Stimulated activated memory B cell treated with anti-CD40 and anti-IgM and Interleukin-4, amounts not matched to agents 10 μg/mL and 1 μg/mL and 100 μg/mL, for 72 hours (primary cell): ENCODE data around the gene GGPS1.

Source experiments
- ATAC-seq: fragments of 150-1000 bp; cut with Tn5 transposase; 2 replicates; pipeline ENCODE4 v1.10.0; 2021
- H3K27ac Mint-ChIP-seq: one replicate; pipeline ENCODE4 v1.8.0; 2022; ENCODE audit warnings: mild to moderate bottlenecking, mixed read lengths
- H3K27me3 Mint-ChIP-seq: one replicate; pipeline ENCODE4 v1.8.0; 2022; ENCODE audit warnings: mixed read lengths
- H3K36me3 Mint-ChIP-seq: one replicate; pipeline ENCODE4 v1.8.0; 2022; ENCODE audit warnings: mixed read lengths
- H3K4me1 Mint-ChIP-seq: one replicate; pipeline ENCODE4 v1.8.0; 2022; ENCODE audit warnings: mixed read lengths
- H3K4me3 Mint-ChIP-seq: one replicate; pipeline ENCODE4 v1.8.0; 2022; ENCODE audit warnings: mild to moderate bottlenecking, moderate library complexity, mixed read lengths
- H3K9me3 Mint-ChIP-seq: one replicate; pipeline ENCODE4 v1.8.0; 2022; ENCODE audit warnings: mixed read lengths

Gene GGPS1

GRCh38 chr1:235320521-235321179 is 7.7 kb upstream of the GGPS1 start:
- Mint-ChIP-seq H3K4me1 (peaks cover 59% of the 10 kb centered on the region), H3K36me3 (peaks cover 38% of the 10 kb centered on the region), H3K9me3 (no peaks in the 10 kb centered on the region), H3K4me3 (no peak overlapping the region), H3K27me3 (no peaks in the 10 kb centered on the region), H3K27ac (no peak overlapping the region)
- no peak for ATAC-seq

GRCh38 chr1:235324296-235324695 is 4.1 kb upstream of the GGPS1 start:
- Mint-ChIP-seq H3K9me3 (no peaks in the 10 kb centered on the region), H3K27me3 (no peaks in the 10 kb centered on the region), H3K4me3 (peak overlapping the region; percentile 73), H3K36me3 (peaks cover 30% of the 10 kb centered on the region), H3K27ac (no peak overlapping the region), H3K4me1 (peaks cover 47% of the 10 kb centered on the region)
- no peak for ATAC-seq

- H3K4me3 Mint-ChIP-seq: peak overlapping the region; percentile 40
- no peaks in the 10 kb centered on the region for H3K9me3 Mint-ChIP-seq
- ATAC-seq: no peak
- peaks cover 28% of the 10 kb centered on the region for H3K36me3 Mint-ChIP-seq
- H3K4me1 Mint-ChIP-seq: peaks cover 46% of the 10 kb centered on the region
- H3K27ac Mint-ChIP-seq: no peak overlapping the region
- no peaks in the 10 kb centered on the region for H3K27me3 Mint-ChIP-seq
These were observed 3.2 kb upstream of the GGPS1 start for GRCh38 chr1:235325139-235325538.

GRCh38 chr1:235325854-235326253 is 2.5 kb upstream of the GGPS1 start:
- peak overlapping the region; percentile 96 for H3K4me3 Mint-ChIP-seq
- peaks cover 21% of the 10 kb centered on the region for H3K36me3 Mint-ChIP-seq
- H3K4me1 Mint-ChIP-seq: peaks cover 38% of the 10 kb centered on the region
- no peaks in the 10 kb centered on the region for H3K9me3 Mint-ChIP-seq
- no peak overlapping the region for H3K27ac Mint-ChIP-seq
- no peaks in the 10 kb centered on the region for H3K27me3 Mint-ChIP-seq
- no peak for ATAC-seq

- Mint-ChIP-seq H3K27ac (no peak overlapping the region), H3K4me1 (peaks cover 28% of the 10 kb centered on the region), H3K27me3 (no peaks in the 10 kb centered on the region), H3K9me3 (no peaks in the 10 kb centered on the region), H3K36me3 (peaks cover 18% of the 10 kb centered on the region), H3K4me3 (peak overlapping the region; percentile 96)
- peak; percentile 24 for ATAC-seq
These were observed 1.4 kb upstream of the GGPS1 start for GRCh38 chr1:235326719-235327558.

GRCh38 chr1:235327559-235328270 is 655 bp upstream of the GGPS1 start, which contains the start of gene ARID4B:
Gene ARID4B, minus strand, starts transcription at chr1:235328179. Its CDS starts 1,260 bp downstream, at chr1:235326919.
- Mint-ChIP-seq H3K4me1 (peaks cover 20% of the 10 kb centered on the region), H3K27ac (no peak within 1 kb of the TSS), H3K36me3 (peaks cover 10% of the 10 kb centered on the region), H3K4me3 (peak within 1 kb of the TSS; percentile 96), H3K27me3 (no peaks in the 10 kb centered on the region), H3K9me3 (no peaks in the 10 kb centered on the region)
- peak; percentile 2 for ATAC-seq

DNA sequence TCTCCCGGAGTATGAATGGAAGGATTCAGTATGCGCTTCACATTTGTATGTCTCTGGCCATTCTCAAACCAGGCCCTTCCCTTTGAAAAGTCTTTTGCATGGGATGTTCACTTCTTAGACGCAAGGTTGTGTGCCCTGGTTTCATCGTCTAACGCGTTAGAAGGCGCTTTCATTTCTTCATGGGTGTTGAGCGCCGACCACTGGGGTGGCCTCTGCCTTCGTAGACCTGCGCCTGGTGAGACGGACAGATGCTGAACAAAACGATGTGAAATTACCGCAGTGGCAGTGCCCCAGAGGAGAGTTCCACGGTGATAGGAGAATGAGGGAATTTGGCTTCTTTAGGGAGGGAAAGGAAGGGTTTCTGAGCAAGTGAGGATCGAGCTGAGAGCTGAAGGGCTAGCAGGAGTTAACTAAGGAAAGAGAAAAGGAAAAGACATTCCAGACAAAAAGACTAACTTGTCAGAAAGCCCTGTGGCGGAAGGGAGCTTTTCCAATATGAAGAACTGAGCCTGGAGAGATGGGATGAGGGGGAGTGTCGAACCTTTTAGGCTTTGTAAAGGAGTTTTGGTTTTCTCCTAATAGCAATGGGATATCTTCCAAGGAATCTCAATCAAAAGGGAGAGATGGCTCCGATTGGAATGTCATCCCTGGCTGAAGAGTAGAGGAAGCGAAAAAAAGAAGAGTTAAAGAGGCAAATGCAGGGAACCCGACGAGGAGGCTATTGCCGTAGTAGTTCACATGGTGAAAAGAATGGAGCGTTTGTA is 951 bp downstream of the GGPS1 start:
- H3K27me3 Mint-ChIP-seq: no peaks in the 10 kb centered on the region
- peak; percentile 31 for ATAC-seq
- no peak overlapping the region for H3K4me3 Mint-ChIP-seq
- H3K36me3 Mint-ChIP-seq: peaks cover 8% of the 10 kb centered on the region
- peaks cover 25% of the 10 kb centered on the region for H3K4me1 Mint-ChIP-seq
- H3K9me3 Mint-ChIP-seq: no peaks in the 10 kb centered on the region
- H3K27ac Mint-ChIP-seq: no peak overlapping the region

DNA sequence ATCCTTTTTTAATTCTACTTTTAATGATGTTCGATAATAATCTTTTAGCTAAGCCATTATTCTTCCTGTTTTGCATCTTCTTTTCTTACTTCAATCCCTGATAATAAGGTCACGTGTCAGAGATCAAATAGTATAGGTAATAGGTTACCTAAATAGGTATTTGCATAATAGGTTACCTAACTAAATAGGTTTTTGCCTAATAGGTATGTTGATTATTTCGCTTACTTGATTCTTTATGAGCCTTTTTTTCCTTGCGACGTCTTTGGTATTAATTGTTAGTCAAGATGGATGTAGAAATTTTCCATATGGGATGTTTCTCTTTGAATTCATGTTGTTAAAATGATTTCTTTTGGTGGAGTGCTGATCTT is 2.5 kb downstream of the GGPS1 start:
- H3K4me3 Mint-ChIP-seq: peak overlapping the region; percentile 68
- no peak overlapping the region for H3K27ac Mint-ChIP-seq
- H3K9me3 Mint-ChIP-seq: no peaks in the 10 kb centered on the region
- no peak for ATAC-seq
- H3K4me1 Mint-ChIP-seq: peaks cover 18% of the 10 kb centered on the region
- H3K27me3 Mint-ChIP-seq: no peaks in the 10 kb centered on the region
- H3K36me3 Mint-ChIP-seq: peaks cover 8% of the 10 kb centered on the region

DNA sequence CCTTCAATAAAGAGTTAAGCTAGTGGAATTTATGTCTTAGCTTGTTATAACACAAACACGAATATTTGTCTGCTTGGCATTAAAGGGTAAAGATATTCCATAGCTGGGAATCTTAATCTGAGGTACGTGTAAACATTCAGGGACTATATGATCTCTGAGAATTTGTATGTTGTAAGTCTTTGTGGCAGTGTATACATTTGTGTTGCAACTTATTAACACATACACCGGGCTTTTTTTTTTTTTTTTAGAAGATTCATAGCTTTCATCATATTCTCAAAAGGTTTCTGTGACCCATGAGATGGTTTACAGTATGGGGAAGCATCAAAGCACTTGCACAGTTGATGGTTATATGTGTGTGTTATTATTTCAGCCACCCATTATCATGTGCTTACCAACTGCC is 3.0 kb downstream of the GGPS1 start:
- H3K27ac Mint-ChIP-seq: no peak overlapping the region
- no peak for ATAC-seq
- peak overlapping the region; percentile 68 for H3K4me3 Mint-ChIP-seq

DNA sequence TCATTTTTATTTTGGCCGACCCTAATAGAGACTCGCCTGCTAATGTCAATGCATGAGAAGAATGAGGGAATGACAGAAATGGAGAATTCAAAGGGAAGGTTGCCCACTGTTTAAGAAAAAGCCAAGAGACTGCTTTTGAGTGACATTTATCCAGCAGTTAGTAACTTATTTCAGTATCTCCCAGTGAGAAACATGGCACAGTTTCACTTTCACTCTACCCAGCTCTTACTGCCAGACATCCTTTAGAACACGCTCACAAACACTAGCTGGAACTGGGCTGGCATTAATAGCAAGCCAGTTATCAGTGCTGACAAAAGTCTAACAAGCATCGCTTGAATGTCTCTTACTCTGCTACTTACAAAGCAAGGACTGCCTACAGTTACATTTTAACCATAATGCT is 8.5 kb downstream of the GGPS1 start:
- Mint-ChIP-seq H3K36me3 (peaks cover 19% of the 10 kb centered on the region), H3K27ac (peak overlapping the region; percentile 46), H3K27me3 (no peaks in the 10 kb centered on the region), H3K4me3 (no peak overlapping the region), H3K9me3 (no peaks in the 10 kb centered on the region), H3K4me1 (peaks cover 14% of the 10 kb centered on the region)
- ATAC-seq: no peak

More for the DNA sequence above, 3.0 kb downstream of the GGPS1 start:
- Mint-ChIP-seq H3K27me3 (no peaks in the 10 kb centered on the region), H3K9me3 (no peaks in the 10 kb centered on the region), H3K4me1 (peaks cover 13% of the 10 kb centered on the region), H3K36me3 (peaks cover 7% of the 10 kb centered on the region)

GRCh38 chr1:235339746-235340145 is 11.4 kb downstream of the GGPS1 start:
- no peaks in the 10 kb centered on the region for H3K27me3 Mint-ChIP-seq
- H3K9me3 Mint-ChIP-seq: no peaks in the 10 kb centered on the region
- H3K4me1 Mint-ChIP-seq: peaks cover 5% of the 10 kb centered on the region
- H3K36me3 Mint-ChIP-seq: peaks cover 36% of the 10 kb centered on the region
- no peak overlapping the region for H3K4me3 Mint-ChIP-seq
- H3K27ac Mint-ChIP-seq: no peak overlapping the region
- no peak for ATAC-seq

- no peak overlapping the region for H3K4me3 Mint-ChIP-seq
- H3K4me1 Mint-ChIP-seq: peaks cover 5% of the 10 kb centered on the region
- H3K27me3 Mint-ChIP-seq: no peaks in the 10 kb centered on the region
- ATAC-seq: no peak
- H3K36me3 Mint-ChIP-seq: peaks cover 52% of the 10 kb centered on the region
- H3K27ac Mint-ChIP-seq: no peak overlapping the region
- no peaks in the 10 kb centered on the region for H3K9me3 Mint-ChIP-seq
These were observed 13.0 kb downstream of the GGPS1 start for GRCh38 chr1:235341334-235341733.

GRCh38 chr1:235342039-235342438 is 13.7 kb downstream of the GGPS1 start:
- Mint-ChIP-seq H3K27ac (no peak overlapping the region), H3K27me3 (no peaks in the 10 kb centered on the region), H3K36me3 (peaks cover 51% of the 10 kb centered on the region), H3K4me3 (no peak overlapping the region), H3K9me3 (no peaks in the 10 kb centered on the region), H3K4me1 (peaks cover under 1% of the 10 kb centered on the region)
- ATAC-seq: no peak

DNA sequence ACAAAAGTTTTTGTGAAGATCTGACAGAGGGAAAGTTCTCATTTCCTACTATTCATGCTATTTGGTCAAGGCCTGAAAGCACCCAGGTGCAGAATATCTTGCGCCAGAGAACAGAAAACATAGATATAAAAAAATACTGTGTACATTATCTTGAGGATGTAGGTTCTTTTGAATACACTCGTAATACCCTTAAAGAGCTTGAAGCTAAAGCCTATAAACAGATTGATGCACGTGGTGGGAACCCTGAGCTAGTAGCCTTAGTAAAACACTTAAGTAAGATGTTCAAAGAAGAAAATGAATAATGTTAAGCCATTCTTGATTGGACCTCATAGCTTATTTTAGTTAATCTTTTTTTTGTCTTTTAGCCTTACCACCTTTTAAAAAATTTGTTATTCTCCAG is 14.1 kb downstream of the GGPS1 start:
- Mint-ChIP-seq H3K36me3 (peaks cover 51% of the 10 kb centered on the region), H3K4me3 (no peak overlapping the region), H3K9me3 (no peaks in the 10 kb centered on the region), H3K27me3 (no peaks in the 10 kb centered on the region), H3K27ac (no peak overlapping the region), H3K4me1 (no peaks in the 10 kb centered on the region)
- ATAC-seq: no peak

- no peak overlapping the region for H3K27ac Mint-ChIP-seq
- H3K36me3 Mint-ChIP-seq: peaks cover 46% of the 10 kb centered on the region
- H3K4me1 Mint-ChIP-seq: no peaks in the 10 kb centered on the region
- ATAC-seq: no peak
- H3K27me3 Mint-ChIP-seq: no peaks in the 10 kb centered on the region
- H3K4me3 Mint-ChIP-seq: no peak overlapping the region
- H3K9me3 Mint-ChIP-seq: no peaks in the 10 kb centered on the region
These were observed 15.4 kb downstream of the GGPS1 start for GRCh38 chr1:235343726-235344125.
